K562 (cell line): ENCODE results near the gene EXOC4. TPM values are rescaled to one million over a fixed set of nuclear protein-coding genes. Genes with fewer than 3 reads are reported as not detected.

Experiments used
- BDP1 ChIP-seq: IDR thresholded peaks from 3 replicates; pipeline ENCODE4 v1.6.1; 2011; ENCODE audit not compliant: insufficient read length, insufficient read depth
- CHD1 ChIP-seq: fragments of 200-600 bp; sonication (generic); IDR thresholded peaks from one replicate; pipeline ENCODE4 v1.6.1; 2012; ENCODE audit warnings: mild to moderate bottlenecking, moderate library complexity, low read length, inconsistent platforms
- EP400 ChIP-seq: fragments of 450-650 bp; IDR thresholded peaks from 2 replicates; pipeline ENCODE4 v1.6.1; 2017; ENCODE audit warnings: antibody characterized with exemption, mild to moderate bottlenecking, moderate library complexity
- ETV5 ChIP-seq: sonication (generic); formaldehyde crosslinking; IDR thresholded peaks from 2 replicates; pipeline ENCODE4 v1.4.0; 2020; ENCODE audit warnings: low read depth, mild to moderate bottlenecking, missing genetic modification reagents
- MYC ChIP-seq, 2 experiments: fragments of 250-450 bp in 1 of 2; sonication (Bioruptor Pico) in 1 of 2; IDR thresholded peaks; 2 replicates each; pipeline versions ENCODE4 v1.5.1 to v1.6.1; 2012 to 2021; ENCODE audit warnings: low read depth in 2 of 2, borderline replicate concordance in 1 of 2, improper control_type of control experiment in 1 of 2, low read length in 1 of 2, mild to moderate bottlenecking in 1 of 2, moderate library complexity in 1 of 2
- NCOA1 ChIP-seq: fragments of 450-650 bp; IDR thresholded peaks from 2 replicates; pipeline ENCODE4 v1.6.1; 2016; ENCODE audit warnings: low read depth
- PCBP2 ChIP-seq: fragments of 200-400 bp; formaldehyde crosslinking; IDR thresholded peaks from 2 replicates; pipeline ENCODE4 v1.6.1; 2018; ENCODE audit warnings: low read length, low read depth, mild to moderate bottlenecking, moderate library complexity; ENCODE audit not compliant: poor library complexity, severe bottlenecking
- RNF2 ChIP-seq: sonication (generic); IDR thresholded peaks from 2 replicates; pipeline ENCODE4 v1.6.1; 2016
- SAP30 ChIP-seq: fragments of 200-600 bp; sonication (generic); IDR thresholded peaks from 2 replicates; pipeline ENCODE4 v1.6.1; 2012; ENCODE audit warnings: borderline replicate concordance, low read depth, mild to moderate bottlenecking, moderate library complexity, low read length, control low read depth, inconsistent platforms; ENCODE audit not compliant: insufficient read depth, poor library complexity, severe bottlenecking
- ZBTB9 ChIP-seq: fragments of 450-650 bp; formaldehyde crosslinking; IDR thresholded peaks from 2 replicates; pipeline ENCODE4 v1.4.0; 2020; ENCODE audit warnings: mild to moderate bottlenecking, moderate library complexity
- ZC3H8 ChIP-seq: fragments of 450-650 bp; IDR thresholded peaks from 2 replicates; pipeline ENCODE4 v1.6.1; 2017
- ZNF316 ChIP-seq: fragments of 450-650 bp; IDR thresholded peaks from 2 replicates; pipeline ENCODE4 v1.6.1; 2016
- ZNF431 ChIP-seq: sonication (generic); formaldehyde crosslinking; IDR thresholded peaks from 2 replicates; pipeline ENCODE4 v1.8.0; 2022; ENCODE audit warnings: mild to moderate bottlenecking, missing genetic modification reagents
- ZNF584 ChIP-seq: fragments of 200-800 bp; sonication (Bioruptor generic); IDR thresholded peaks from 2 replicates; pipeline ENCODE4 v1.6.1; 2016; ENCODE audit warnings: low read depth, mild to moderate bottlenecking, missing genetic modification characterization, missing compliant biosample characterization
- ZNF644 ChIP-seq: fragments of 200-800 bp; sonication (Bioruptor generic); IDR thresholded peaks from 2 replicates; pipeline ENCODE4 v1.6.1; 2016; ENCODE audit warnings: low read depth, missing genetic modification characterization, missing compliant biosample characterization
- ZNF707 ChIP-seq: fragments of 250-450 bp; sonication (Bioruptor Pico); conservative IDR thresholded peaks from 2 replicates; pipeline ENCODE4 v1.8.0; 2022; ENCODE audit warnings: inconsistent platforms, mild to moderate bottlenecking, moderate library complexity
- ZNF766 ChIP-seq: fragments of 200-800 bp; sonication (Bioruptor generic); conservative IDR thresholded peaks from 2 replicates; pipeline ENCODE4 v1.6.1; 2016; ENCODE audit warnings: missing genetic modification characterization, missing compliant biosample characterization
- ZNF785 ChIP-seq: fragments of 250-450 bp; sonication (Bioruptor Pico); IDR thresholded peaks from 2 replicates; pipeline ENCODE4 v1.4.0; 2020; ENCODE audit warnings: mild to moderate bottlenecking
- polyA plus RNA-seq, 8 experiments: library from polyadenylated mRNA; depleted of rRNA in 4 of 8; stranded (reverse) in 5 of 8; unstranded in 3 of 8; fragments of >200 nt; fragmentation: Nextera tagmentation in 2 of 8; fragmentation: Illumina TruSeq in 1 of 8; extraction: Ambion mirVana in 2 of 8; extraction: Trizol in 1 of 8; gene quantifications; 2 replicates each; pipeline versions ENCODE4 v1.2.1 to v1.2.3, GENCODE V29; 2011 to 2014; ENCODE audit warnings: inconsistent platforms in 1 of 8, missing spikeins in 1 of 8
- total RNA-seq, 7 experiments: library from RNA; depleted of rRNA in 6 of 7; stranded (reverse); fragments of >200 nt in 6 of 7; fragmentation: Illumina TruSeq in 2 of 7; extraction: Trizol in 2 of 7; gene quantifications; 2 replicates each; pipeline versions ENCODE4 v1.2.1 to v1.2.3, GENCODE V29; 2011 to 2021; ENCODE audit warnings: low replicate concordance in 1 of 7
- TF ChIP-seq, protein P1 (sequence below): fragments of 200-800 bp; sonication (Bioruptor generic); IDR thresholded peaks from 2 replicates; pipeline ENCODE4 v1.6.1; 2016; ENCODE audit warnings: missing genetic modification characterization, missing compliant biosample characterization
- TF ChIP-seq, protein P2 (sequence below): fragments of 200-800 bp; sonication (Bioruptor generic); IDR thresholded peaks from 2 replicates; pipeline ENCODE4 v1.6.1; 2017; ENCODE audit warnings: missing genetic modification characterization, missing compliant biosample characterization

Gene EXOC4
- total and polyA plus RNA-seq, 9 of the 15 experiments (the other 6 are each of a cell fraction or from before 2014, with no cell fraction given) = 18.5 to 73.1 (median 46.6) TPM

GRCh38 chr7:133354546-133355324 is 101.9 kb downstream of the EXOC4 start (continued):
- TF ChIP-seq ZNF584 (CRISPR knock-in tag) = 0 out of 2 replicates have a peak, but pooled peaks have one; percentile 38
- TF ChIP-seq ETV5 = no peak
- TF ChIP-seq ZNF431 (CRISPR knock-in tag) = no peak
- TF ChIP-seq ZNF766 = peak; percentile 68; the same call in 1 of the 2 replicates
- no peak for TF ChIP-seq PCBP2
- TF ChIP-seq BDP1 = no peak
- TF ChIP-seq, protein P1, sequence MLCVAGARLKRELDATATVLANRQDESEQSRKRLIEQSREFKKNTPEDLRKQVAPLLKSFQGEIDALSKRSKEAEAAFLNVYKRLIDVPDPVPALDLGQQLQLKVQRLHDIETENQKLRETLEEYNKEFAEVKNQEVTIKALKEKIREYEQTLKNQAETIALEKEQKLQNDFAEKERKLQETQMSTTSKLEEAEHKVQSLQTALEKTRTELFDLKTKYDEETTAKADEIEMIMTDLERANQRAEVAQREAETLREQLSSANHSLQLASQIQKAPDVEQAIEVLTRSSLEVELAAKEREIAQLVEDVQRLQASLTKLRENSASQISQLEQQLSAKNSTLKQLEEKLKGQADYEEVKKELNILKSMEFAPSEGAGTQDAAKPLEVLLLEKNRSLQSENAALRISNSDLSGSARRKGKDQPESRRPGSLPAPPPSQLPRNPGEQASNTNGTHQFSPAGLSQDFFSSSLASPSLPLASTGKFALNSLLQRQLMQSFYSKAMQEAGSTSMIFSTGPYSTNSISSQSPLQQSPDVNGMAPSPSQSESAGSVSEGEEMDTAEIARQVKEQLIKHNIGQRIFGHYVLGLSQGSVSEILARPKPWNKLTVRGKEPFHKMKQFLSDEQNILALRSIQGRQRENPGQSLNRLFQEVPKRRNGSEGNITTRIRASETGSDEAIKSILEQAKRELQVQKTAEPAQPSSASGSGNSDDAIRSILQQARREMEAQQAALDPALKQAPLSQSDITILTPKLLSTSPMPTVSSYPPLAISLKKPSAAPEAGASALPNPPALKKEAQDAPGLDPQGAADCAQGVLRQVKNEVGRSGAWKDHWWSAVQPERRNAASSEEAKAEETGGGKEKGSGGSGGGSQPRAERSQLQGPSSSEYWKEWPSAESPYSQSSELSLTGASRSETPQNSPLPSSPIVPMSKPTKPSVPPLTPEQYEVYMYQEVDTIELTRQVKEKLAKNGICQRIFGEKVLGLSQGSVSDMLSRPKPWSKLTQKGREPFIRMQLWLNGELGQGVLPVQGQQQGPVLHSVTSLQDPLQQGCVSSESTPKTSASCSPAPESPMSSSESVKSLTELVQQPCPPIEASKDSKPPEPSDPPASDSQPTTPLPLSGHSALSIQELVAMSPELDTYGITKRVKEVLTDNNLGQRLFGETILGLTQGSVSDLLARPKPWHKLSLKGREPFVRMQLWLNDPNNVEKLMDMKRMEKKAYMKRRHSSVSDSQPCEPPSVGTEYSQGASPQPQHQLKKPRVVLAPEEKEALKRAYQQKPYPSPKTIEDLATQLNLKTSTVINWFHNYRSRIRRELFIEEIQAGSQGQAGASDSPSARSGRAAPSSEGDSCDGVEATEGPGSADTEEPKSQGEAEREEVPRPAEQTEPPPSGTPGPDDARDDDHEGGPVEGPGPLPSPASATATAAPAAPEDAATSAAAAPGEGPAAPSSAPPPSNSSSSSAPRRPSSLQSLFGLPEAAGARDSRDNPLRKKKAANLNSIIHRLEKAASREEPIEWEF (CRISPR knock-in tag) = no peak
- no peak for TF ChIP-seq ZNF785 (CRISPR knock-in tag)
- no peak for TF ChIP-seq ZBTB9 (CRISPR knock-in tag)
- TF ChIP-seq ZNF644 (tag) = no peak
- peak; percentile 36; the same call in 1 of the 2 replicates for TF ChIP-seq MYC (IDR thresholded peaks at IDR 0.05; ENCODE audit: low read depth, low read length)
- no peak for TF ChIP-seq MYC (CRISPR knock-in tag; IDR thresholded peaks at IDR 0.05; ENCODE audit: borderline replicate concordance, low read depth)
- TF ChIP-seq ZNF316 = no peak
- TF ChIP-seq ZNF707 (CRISPR knock-in tag) = no peak
- TF ChIP-seq SAP30 = no peak
- TF ChIP-seq EP400 = peak; percentile 55; the same call in 1 of the 2 replicates
- TF ChIP-seq RNF2 = no peak
- no peak for TF ChIP-seq CHD1
- TF ChIP-seq, protein P2, sequence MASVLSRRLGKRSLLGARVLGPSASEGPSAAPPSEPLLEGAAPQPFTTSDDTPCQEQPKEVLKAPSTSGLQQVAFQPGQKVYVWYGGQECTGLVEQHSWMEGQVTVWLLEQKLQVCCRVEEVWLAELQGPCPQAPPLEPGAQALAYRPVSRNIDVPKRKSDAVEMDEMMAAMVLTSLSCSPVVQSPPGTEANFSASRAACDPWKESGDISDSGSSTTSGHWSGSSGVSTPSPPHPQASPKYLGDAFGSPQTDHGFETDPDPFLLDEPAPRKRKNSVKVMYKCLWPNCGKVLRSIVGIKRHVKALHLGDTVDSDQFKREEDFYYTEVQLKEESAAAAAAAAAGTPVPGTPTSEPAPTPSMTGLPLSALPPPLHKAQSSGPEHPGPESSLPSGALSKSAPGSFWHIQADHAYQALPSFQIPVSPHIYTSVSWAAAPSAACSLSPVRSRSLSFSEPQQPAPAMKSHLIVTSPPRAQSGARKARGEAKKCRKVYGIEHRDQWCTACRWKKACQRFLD (CRISPR knock-in tag) = peak; percentile 59; the same call in 1 of the 2 replicates
- no peak for TF ChIP-seq NCOA1
- no peak for TF ChIP-seq ZC3H8
